Ectodermal cell (in vitro differentiated cells): ENCODE data around the gene MINK1.
"Not testable (repeated sequence)": the region's sequence is repeated elsewhere in the genome, so short reads cannot be mapped to it uniquely, and the experiment has no call there.

Experiments used
- H3K27ac ChIP-seq: 2 replicates; pipeline ENCODE4 v1.7.0; 2013; ENCODE audit warnings: mild to moderate bottlenecking, low read depth, low read length; ENCODE audit not compliant: insufficient read depth, poor library complexity, severe bottlenecking
- H3K27me3 ChIP-seq: 2 replicates; pipeline ENCODE4 v1.7.0; 2013; ENCODE audit warnings: mild to moderate bottlenecking, low read length; ENCODE audit not compliant: insufficient read depth, control insufficient read depth, poor library complexity, severe bottlenecking
- H3K36me3 ChIP-seq: one replicate; pipeline ENCODE4 v1.7.0; 2013; ENCODE audit warnings: low read length; ENCODE audit not compliant: control insufficient read depth, insufficient read depth
- H3K4me1 ChIP-seq: one replicate; pipeline ENCODE4 v1.7.0; 2013; ENCODE audit warnings: low read length; ENCODE audit not compliant: control insufficient read depth, insufficient read depth
- H3K4me3 ChIP-seq: 2 replicates; pipeline ENCODE4 v1.7.0; 2013; ENCODE audit warnings: low read depth, low read length, control low read depth; ENCODE audit not compliant: insufficient read depth
- H3K9me3 ChIP-seq: 2 replicates; pipeline ENCODE4 v1.7.0; 2013; ENCODE audit warnings: mild to moderate bottlenecking, low read length, moderate library complexity; ENCODE audit not compliant: control insufficient read depth
- WGBS, 2 experiments: methylation state at CpG; one replicate each; pipeline ENCODE4 v1.1.7; 2013; ENCODE audit warnings: missing lambda C conversion rate in 2 of 2; 5-methylcytosine and 5-hydroxymethylcytosine counted together

The MINK1 gene

GRCh38 chr17:4898927-4899326 is 65.8 kb downstream of the MINK1 start:
- 72 to 74% methylated on average over 34 of the region's 34 CpGs for WGBS, 2 experiments
- Histone ChIP-seq H3K4me1 (no peaks in the 10 kb centered on the region), H3K9me3 (no peaks in the 10 kb centered on the region), H3K27ac (no peak overlapping the region), H3K36me3 (peaks cover 18% of the 10 kb centered on the region), H3K27me3 (no peaks in the 10 kb centered on the region), H3K4me3 (peak overlapping the region; percentile 27)

DNA sequence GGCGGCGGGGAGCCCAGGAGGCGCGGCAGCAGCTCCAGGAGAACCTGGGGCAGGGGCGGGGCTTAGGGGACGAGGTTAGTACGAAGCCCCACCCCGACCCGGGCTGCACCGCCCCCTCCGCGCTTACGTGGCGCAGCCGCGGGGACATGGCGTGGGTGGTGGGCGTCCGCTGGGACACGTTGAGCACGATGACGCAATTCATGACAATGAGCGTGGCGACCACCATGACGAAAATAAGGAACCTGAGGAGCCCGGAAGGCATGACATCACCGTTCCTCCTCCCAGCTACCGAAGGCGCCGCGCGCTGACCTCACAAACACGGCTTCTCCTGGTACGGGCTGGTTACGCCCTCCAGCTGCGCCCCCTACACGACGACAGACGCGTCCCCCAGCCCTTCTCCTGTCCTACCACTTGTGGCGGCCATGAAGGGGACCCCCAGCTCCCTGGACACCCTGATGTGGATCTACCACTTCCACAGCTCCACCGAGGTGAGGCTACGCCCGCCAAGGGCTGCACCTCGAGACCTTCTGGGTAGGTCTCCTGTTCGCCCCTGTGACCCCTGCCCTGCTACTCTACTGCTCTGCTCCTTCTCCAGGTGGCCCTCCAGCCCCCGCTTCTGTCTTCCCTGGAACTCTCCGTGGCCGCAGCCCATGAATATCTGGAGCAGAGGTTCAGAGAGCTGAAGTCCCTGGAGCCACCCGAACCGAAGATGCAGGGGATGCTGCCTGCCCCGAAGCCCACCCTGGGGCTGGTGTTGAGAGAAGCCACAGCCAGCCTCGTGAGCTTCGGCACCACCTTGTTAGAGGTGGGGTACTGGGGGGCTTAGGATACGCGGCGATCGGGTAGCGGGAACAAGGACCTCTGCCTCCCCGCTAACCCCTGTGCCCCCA is 66.4 kb downstream of the MINK1 start, which contains the start of gene C17orf107:
TSS of gene C17orf107 (plus strand) at position 196 of the 890 bp plus-strand sequence. CDS start at position 423, 227 bp downstream.
- no peaks in the 10 kb centered on the region for H3K27me3 ChIP-seq
- H3K9me3 ChIP-seq: no peaks in the 10 kb centered on the region
- H3K27ac ChIP-seq: no peak within 1 kb of the TSS
- peak within 1 kb of the TSS; percentile 27 for H3K4me3 ChIP-seq
- H3K36me3 ChIP-seq: peaks cover 17% of the 10 kb centered on the region
- H3K4me1 ChIP-seq: no peaks in the 10 kb centered on the region
- WGBS, 2 experiments: 70 to 74% methylated on average over 60 of the region's 60 CpGs

- WGBS, 2 experiments: 92 to 93% methylated on average over 65 of the region's 65 CpGs
- Histone ChIP-seq H3K4me3 (no peak overlapping the region), H3K27ac (no peak overlapping the region), H3K4me1 (no peaks in the 10 kb centered on the region), H3K27me3 (no peaks in the 10 kb centered on the region), H3K9me3 (no peaks in the 10 kb centered on the region), H3K36me3 (peaks cover 9% of the 10 kb centered on the region)
Observed at GRCh38 chr17:4900231-4901107, 67.3 kb downstream of the MINK1 start.

DNA sequence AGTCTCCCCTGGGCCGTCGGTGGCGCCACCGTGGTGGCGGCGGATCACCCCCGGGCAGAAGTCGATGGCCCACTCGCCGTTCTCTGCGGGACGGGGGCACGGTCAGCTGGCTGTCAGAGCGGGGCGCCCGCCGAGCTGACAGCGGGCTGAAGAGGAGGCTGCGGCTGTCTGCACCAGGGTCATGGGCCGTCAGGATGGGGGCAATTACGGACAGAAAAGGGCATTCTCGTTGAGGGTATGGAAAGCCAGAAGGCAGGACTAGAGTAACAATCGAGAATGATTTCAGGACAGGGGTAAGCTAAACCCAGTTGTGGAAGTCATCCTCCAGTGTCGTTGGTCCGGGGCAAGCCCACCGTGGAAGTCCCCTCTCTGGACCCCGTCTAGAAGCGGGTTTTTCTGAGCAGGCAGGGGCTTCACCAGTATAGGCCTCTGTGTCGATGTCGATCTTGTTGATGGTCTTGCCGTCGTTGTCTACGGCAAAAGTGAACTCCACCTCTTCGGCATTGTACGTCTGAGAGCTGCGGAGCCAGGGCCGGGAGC is 68.0 kb downstream of the MINK1 start:
- no peak overlapping the region for H3K4me3 ChIP-seq
- H3K36me3 ChIP-seq: peaks cover 4% of the 10 kb centered on the region
- no peak overlapping the region for H3K27ac ChIP-seq
- no peaks in the 10 kb centered on the region for H3K27me3 ChIP-seq
- 96% methylated on average over 37 of the region's 37 CpGs for WGBS, 2 experiments
- H3K9me3 ChIP-seq: no peaks in the 10 kb centered on the region
- no peaks in the 10 kb centered on the region for H3K4me1 ChIP-seq

- WGBS, 2 experiments: 95% methylated on average over 48 of the region's 48 CpGs
- Histone ChIP-seq H3K36me3 (no peaks in the 10 kb centered on the region), H3K27me3 (no peaks in the 10 kb centered on the region)
Observed at GRCh38 chr17:4901648-4902344, 68.7 kb downstream of the MINK1 start.

GRCh38 chr17:4902540-4902939 is 69.4 kb downstream of the MINK1 start:
- Histone ChIP-seq H3K36me3 (no peaks in the 10 kb centered on the region), H3K27me3 (no peaks in the 10 kb centered on the region), H3K4me1 (no peaks in the 10 kb centered on the region), H3K27ac (no peak overlapping the region), H3K4me3 (no peak overlapping the region), H3K9me3 (no peaks in the 10 kb centered on the region)
- 95% methylated on average over 8 of the region's 8 CpGs for WGBS, 2 experiments

More at GRCh38 chr17:4901648-4902344, 68.7 kb downstream of the MINK1 start:
- Histone ChIP-seq H3K27ac (no peak overlapping the region), H3K9me3 (no peaks in the 10 kb centered on the region), H3K4me1 (no peaks in the 10 kb centered on the region), H3K4me3 (no peak overlapping the region)

DNA sequence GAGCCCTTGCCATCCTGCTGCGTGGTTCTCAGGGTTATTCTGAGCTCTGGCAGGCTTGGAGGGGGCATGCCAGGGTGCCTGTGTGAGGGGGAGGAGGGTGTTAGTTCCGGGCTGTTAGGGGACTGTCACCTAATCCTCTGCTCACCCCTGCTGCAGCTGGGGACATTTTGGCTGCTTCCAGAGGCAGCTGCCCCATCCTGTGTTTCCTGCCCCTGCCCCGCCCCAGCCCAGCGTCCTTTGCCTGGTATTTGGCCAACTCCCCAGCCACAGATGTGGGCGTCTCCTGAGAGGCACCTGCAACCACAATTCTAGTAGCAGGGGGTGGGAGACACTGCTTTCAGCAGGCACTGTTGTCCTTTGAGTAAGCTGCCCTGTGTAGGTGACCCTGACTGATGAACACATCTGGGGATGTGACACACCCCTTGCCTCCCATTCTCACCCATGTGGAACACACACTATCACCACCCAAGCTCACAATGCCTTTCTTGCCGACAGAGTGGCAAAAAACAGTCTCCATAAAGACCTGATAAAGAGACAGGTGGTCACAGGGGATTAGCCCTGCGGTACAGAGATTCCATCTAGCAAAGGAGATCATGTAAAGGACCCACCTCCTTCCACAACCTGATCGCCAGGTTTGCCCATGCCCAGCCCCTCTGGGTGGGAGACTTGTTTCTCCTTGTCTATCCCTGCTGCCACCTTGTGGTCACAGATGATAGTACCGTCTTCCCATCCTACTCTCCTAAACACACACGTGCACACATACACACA is 70.1 kb downstream of the MINK1 start, which contains the start of gene CHRNE:
TSS of gene CHRNE (minus strand) at position 48 of the 768 bp plus-strand sequence. CDS start at position 13, 35 bp downstream.
- WGBS, 2 experiments: 49 to 52% methylated on average over 10 of the region's 10 CpGs

GRCh38 chr17:4906642-4907041 is 73.5 kb downstream of the MINK1 start:
- H3K4me3 ChIP-seq, H3K9me3 ChIP-seq: not testable (repeated sequence)

More for the DNA sequence above, 70.1 kb downstream of the MINK1 start, which contains the start of gene CHRNE:
- Histone ChIP-seq H3K4me1 (peaks cover under 1% of the 10 kb centered on the region), H3K9me3 (no peaks in the 10 kb centered on the region), H3K4me3 (no peak within 1 kb of the TSS), H3K27me3 (no peaks in the 10 kb centered on the region), H3K27ac (no peak within 1 kb of the TSS), H3K36me3 (no peaks in the 10 kb centered on the region)

DNA sequence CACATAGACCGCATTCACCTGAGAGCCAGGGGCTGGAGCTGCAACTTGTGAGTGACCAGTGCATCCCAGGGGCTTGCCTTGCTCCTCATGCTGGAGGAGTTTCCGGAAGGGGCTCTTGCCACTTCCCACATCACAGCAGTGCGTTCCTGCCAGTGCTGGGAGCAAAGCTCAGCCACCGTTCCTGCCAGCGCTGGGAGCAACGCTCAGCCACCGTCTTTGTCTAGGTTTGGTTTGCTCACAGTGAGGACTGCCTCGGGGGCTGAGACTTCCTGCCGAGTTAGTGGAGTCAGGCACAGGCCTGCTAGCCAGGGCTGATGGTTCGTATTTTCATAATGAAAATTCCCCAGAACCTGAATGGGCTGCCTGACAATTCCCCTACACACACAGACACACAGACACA is 75.2 kb downstream of the MINK1 start:
- H3K36me3 ChIP-seq: no peaks in the 10 kb centered on the region
- no peak overlapping the region for H3K4me3 ChIP-seq
- H3K27me3 ChIP-seq: no peaks in the 10 kb centered on the region
- no peaks in the 10 kb centered on the region for H3K9me3 ChIP-seq
- H3K4me1 ChIP-seq: peaks cover 7% of the 10 kb centered on the region
- no peak overlapping the region for H3K27ac ChIP-seq
- 26% methylated on average over 10 of the region's 10 CpGs for WGBS, 2 experiments

More at GRCh38 chr17:4906642-4907041, 73.5 kb downstream of the MINK1 start:
- not testable (repeated sequence) for H3K36me3 ChIP-seq, H3K27ac ChIP-seq, H3K4me1 ChIP-seq, H3K27me3 ChIP-seq
